Stimulated activated CD8-positive, alpha-beta memory T cell treated with anti-CD3 and anti-CD28 coated beads, Interleukin-7, amount 100 ng/mL, for 24 hours (primary cell): Measurements from ENCODE around the gene MEN1.

ENCODE experiments used
- DNase-seq: peaks from one replicate; pipeline ENCODE4 v3.0.0-alpha.2; 2020; ENCODE audit warnings: low read depth

The MEN1 gene

GRCh38 chr11:64801561-64802369 is 8.6 kb downstream of the MEN1 start:
- no peak for DNase-seq

GRCh38 chr11:64801158-64801464 is 9.2 kb downstream of the MEN1 start:
- DNase-seq, result no peak

- DNase-seq, result no peak
Measured at GRCh38 chr11:64800303-64801157, 9.8 kb downstream of the MEN1 start.

GRCh38 chr11:64799623-64800302 is 10.6 kb downstream of the MEN1 start:
- DNase-seq, result no peak

- no peak for DNase-seq
Measured at GRCh38 chr11:64799256-64799622, 11.1 kb downstream of the MEN1 start.

GRCh38 chr11:64796757-64797541 is 13.4 kb downstream of the MEN1 start:
- DNase-seq, result no peak

- DNase-seq, result no peak
Measured at GRCh38 chr11:64796047-64796756, 14.1 kb downstream of the MEN1 start.

GRCh38 chr11:64794526-64794925 is 15.8 kb downstream of the MEN1 start:
- DNase-seq, result no peak

GRCh38 chr11:64793271-64794160 is 16.8 kb downstream of the MEN1 start:
- no peak for DNase-seq

GRCh38 chr11:64792482-64792881 is 17.9 kb downstream of the MEN1 start:
- DNase-seq, result no peak

GRCh38 chr11:64791781-64792291 is 18.5 kb downstream of the MEN1 start:
- no peak for DNase-seq

- DNase-seq, result no peak
Measured at GRCh38 chr11:64790205-64791095, 19.9 kb downstream of the MEN1 start.

- DNase-seq, result no peak
Measured at GRCh38 chr11:64789331-64790204, 20.8 kb downstream of the MEN1 start.

GRCh38 chr11:64788321-64789215 is 21.8 kb downstream of the MEN1 start:
- no peak for DNase-seq

GRCh38 chr11:64787526-64788320 is 22.6 kb downstream of the MEN1 start:
- no peak for DNase-seq

GRCh38 chr11:64786308-64786707 is 24.0 kb downstream of the MEN1 start:
- DNase-seq, result no peak
